ENCODE data around the gene LPIN3.

The LPIN3 gene

DNA sequence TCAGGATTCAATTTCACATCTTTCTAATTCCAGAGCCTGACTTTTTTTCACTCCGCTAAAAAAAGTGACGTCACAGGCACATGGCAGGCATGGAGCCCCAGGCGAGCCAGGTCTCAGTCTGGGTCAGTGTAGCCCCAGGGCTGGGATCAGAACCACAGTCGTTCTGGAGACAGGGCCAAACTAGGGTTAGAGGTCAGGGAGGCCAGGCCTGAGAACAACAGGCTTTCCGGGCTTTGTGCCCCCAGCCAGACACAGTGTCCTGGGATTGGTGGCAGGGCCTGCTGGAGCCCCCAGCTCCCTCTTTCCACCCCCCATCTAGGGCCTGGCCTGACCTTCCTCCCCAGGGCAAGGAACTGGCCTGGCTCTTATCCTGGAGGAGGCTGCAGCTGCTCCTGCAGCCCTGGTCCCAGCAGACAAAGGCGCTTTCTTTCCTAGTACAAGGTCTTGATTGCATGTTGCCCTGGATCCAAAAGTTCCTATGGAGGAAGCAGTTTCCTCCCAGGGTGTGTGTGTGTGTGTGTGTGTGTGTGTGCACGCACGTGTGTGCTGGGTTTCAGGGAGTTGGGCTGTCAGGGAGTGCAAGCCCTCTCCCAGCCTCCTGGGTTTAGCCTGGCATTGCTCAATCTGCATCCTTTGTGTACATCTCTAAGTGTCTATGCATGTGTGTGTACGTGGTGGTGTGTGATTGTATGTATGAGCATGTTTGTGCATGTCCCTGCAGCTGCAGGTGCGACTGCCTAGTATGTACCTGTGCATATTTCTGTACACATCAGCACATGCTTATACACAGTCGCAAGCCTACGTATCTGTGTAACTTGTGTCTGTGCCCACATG lies 52.5 kb downstream of the LPIN3 start:
- FAIRE-seq (no peak), DNase-seq (ENCODE audit: insufficient read length, low spot score) (no peak)
- TF ChIP-seq, protein P1, sequence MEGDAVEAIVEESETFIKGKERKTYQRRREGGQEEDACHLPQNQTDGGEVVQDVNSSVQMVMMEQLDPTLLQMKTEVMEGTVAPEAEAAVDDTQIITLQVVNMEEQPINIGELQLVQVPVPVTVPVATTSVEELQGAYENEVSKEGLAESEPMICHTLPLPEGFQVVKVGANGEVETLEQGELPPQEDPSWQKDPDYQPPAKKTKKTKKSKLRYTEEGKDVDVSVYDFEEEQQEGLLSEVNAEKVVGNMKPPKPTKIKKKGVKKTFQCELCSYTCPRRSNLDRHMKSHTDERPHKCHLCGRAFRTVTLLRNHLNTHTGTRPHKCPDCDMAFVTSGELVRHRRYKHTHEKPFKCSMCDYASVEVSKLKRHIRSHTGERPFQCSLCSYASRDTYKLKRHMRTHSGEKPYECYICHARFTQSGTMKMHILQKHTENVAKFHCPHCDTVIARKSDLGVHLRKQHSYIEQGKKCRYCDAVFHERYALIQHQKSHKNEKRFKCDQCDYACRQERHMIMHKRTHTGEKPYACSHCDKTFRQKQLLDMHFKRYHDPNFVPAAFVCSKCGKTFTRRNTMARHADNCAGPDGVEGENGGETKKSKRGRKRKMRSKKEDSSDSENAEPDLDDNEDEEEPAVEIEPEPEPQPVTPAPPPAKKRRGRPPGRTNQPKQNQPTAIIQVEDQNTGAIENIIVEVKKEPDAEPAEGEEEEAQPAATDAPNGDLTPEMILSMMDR (IDR thresholded peaks at IDR 0.05; ENCODE audit: insufficient read depth, missing control alignments), result no peak

DNA sequence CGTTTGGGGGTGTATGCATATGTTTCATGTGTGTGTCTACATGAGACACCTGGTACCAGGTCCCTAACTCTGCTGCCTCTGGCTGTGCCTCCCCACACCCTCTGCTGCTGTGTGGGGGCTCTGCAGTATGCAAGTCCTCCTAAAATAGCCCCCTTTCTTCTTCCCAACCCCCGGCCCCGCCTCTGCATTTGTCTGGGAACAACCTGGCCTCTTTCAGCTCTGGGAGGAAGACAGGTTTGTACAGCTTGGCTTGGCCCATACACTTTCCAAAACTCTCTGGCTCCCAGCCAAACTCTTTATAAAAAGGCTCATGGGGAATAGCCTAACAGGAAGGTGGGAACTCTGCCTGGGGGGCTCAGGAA lies 53.1 kb downstream of the LPIN3 start:
- no peak for FAIRE-seq
- TF ChIP-seq, protein P1 (IDR thresholded peaks at IDR 0.05; ENCODE audit: insufficient read depth, missing control alignments), result no peak
- no peak for DNase-seq (ENCODE audit: insufficient read length, low spot score)

- no peak for DNase-seq (ENCODE audit: insufficient read length, low spot score)
- TF ChIP-seq, protein P1 (IDR thresholded peaks at IDR 0.05; ENCODE audit: insufficient read depth, missing control alignments), result no peak
- FAIRE-seq, result no peak
Measured at GRCh38 chr20:41394081-41394480, 53.5 kb downstream of the LPIN3 start.

- TF ChIP-seq, protein P1 (IDR thresholded peaks at IDR 0.05; ENCODE audit: insufficient read depth, missing control alignments), result no peak
- FAIRE-seq (no peak), DNase-seq (ENCODE audit: insufficient read length, low spot score) (no peak)
Measured at GRCh38 chr20:41394931-41395666, 54.5 kb downstream of the LPIN3 start.

GRCh38 chr20:41395667-41396664 lies 55.3 kb downstream of the LPIN3 start:
- FAIRE-seq (no peak), DNase-seq (ENCODE audit: insufficient read length, low spot score) (no peak)
- TF ChIP-seq, protein P1 (IDR thresholded peaks at IDR 0.05; ENCODE audit: insufficient read depth, missing control alignments), result no peak

- DNase-seq (ENCODE audit: insufficient read length, low spot score), result no peak
- FAIRE-seq, result no peak
- TF ChIP-seq, protein P1 (IDR thresholded peaks at IDR 0.05; ENCODE audit: insufficient read depth, missing control alignments), result no peak
Measured at GRCh38 chr20:41398408-41398807, 57.8 kb downstream of the LPIN3 start.

All from D721Med (cell line).